Prostate gland (tissue), 2 donors: ENCODE measurements around the gene ETFDH.

Source experiments
- CTCF ChIP-seq, 4 experiments: fragments of 200-600 bp in 2 of 4; fragments of 450-650 bp in 2 of 4; sonication (generic) in 2 of 4; IDR thresholded peaks; 1 replicate in 3 of 4; 2 replicates in 1 of 4; pipeline ENCODE4 v1.5.1; 2016 to 2019; ENCODE audit warnings: antibody characterized with exemption in 4 of 4, mild to moderate bottlenecking in 2 of 4, moderate library complexity in 2 of 4
- POLR2AphosphoS5 ChIP-seq: sonication (generic); formaldehyde crosslinking; IDR thresholded peaks from one replicate; pipeline ENCODE4 v1.6.1; 2017; ENCODE audit warnings: antibody characterized with exemption

GRCh38 chr4:158704274-158704673, 32.2 kb downstream of the ETFDH start:
- no peak for TF ChIP-seq CTCF (IDR thresholded peaks at IDR 0.05)
- TF ChIP-seq POLR2AphosphoS5: no peak
